ENCODE measurements around the gene NELL1. TPM values are rescaled to one million over a fixed set of nuclear protein-coding genes. Genes with fewer than 3 reads are reported as not detected.

Gene NELL1
- total RNA-seq, 1 experiment from 2014 or later = 2.6 TPM

DNA sequence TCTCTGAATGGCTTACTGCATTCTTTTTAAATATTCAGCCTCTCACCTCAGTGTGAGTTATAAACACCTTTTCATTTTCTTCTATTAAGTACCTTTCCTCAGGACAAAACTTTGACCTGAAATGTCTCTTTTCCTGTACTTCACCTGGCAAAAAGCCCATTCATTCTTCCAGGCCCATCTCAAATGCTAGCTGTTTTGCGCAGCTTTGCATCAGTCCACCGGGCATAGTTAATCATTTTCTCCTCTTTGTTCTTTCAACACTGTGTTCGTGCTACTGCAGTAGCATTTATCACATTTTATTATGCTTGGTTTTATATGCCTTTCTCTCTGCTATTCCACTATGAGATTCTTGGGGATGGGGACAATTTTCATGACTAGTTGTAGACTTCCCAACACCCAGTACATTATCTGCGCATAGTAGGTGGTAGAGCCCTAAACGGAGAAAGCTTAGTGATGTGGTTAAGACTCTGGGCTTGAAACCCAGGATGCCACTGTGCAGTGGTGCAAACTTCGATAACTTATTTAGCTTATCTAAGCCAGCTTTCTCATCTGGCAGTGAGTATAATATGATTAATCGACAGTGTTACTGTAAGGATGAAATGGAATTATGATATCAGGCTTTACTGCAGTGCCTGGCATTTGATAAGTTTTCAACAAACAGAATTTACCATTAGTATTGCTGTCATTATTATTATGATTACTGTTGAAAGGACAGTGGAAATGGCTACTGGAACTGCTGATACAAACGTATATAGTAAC lies 695.7 kb downstream of the NELL1 start:
- DNase-seq = no peak
- Histone ChIP-seq H3K4me3 (ENCODE audit: insufficient read depth, low read depth, low read length) (no peak overlapping the region), H3K36me3 (replicated peaks; ENCODE audit: control insufficient read depth, insufficient read depth, low read length) (no peaks in the 10 kb centered on the region), H3K27me3 (ENCODE audit: control insufficient read depth, insufficient read depth, low read length) (no peaks in the 10 kb centered on the region)

DNA sequence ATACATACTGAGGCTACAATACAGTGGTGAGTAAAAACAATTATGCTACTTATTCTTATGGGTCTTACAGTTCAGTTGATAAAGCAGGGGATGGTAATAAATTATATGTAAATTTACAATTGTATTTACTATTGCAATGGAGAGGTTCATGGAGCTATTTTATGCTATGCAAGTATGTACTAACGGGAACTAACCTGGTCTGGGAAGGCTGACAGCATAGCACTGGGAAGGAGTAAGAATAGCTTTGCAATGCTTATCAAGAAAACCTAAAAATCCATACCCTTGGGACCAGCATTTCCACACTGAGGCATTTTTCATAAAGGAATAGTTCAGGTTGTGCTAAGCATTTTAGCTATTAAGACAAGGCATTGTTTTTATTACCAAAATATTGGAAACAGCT lies 700.6 kb downstream of the NELL1 start:
- Histone ChIP-seq H3K36me3 (replicated peaks; ENCODE audit: control insufficient read depth, insufficient read depth, low read length) (no peaks in the 10 kb centered on the region), H3K27me3 (ENCODE audit: control insufficient read depth, insufficient read depth, low read length) (no peaks in the 10 kb centered on the region), H3K4me3 (ENCODE audit: insufficient read depth, low read depth, low read length) (no peak overlapping the region)
- no peak for DNase-seq

DNA sequence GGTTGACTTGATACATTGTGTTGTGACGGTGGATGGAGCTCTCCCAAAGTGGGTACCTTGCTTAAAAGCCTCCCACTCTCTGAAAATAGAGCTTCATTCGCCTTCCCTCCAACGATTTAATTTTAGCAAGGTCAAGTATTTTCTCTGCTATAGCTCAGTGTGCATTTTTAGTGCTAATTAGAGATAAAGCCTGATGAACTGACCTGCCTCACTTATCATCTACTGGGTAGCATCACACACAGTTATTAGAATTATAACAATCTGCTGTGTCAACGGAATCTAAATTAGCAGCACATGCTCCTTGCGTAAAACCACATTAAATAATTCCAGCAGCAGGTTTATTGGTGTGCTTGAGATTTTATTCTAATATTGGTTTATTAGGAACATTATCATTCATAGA lies 701.7 kb downstream of the NELL1 start:
- Histone ChIP-seq H3K27me3 (ENCODE audit: control insufficient read depth, insufficient read depth, low read length) (no peaks in the 10 kb centered on the region), H3K36me3 (replicated peaks; ENCODE audit: control insufficient read depth, insufficient read depth, low read length) (no peaks in the 10 kb centered on the region), H3K4me3 (ENCODE audit: insufficient read depth, low read depth, low read length) (no peak overlapping the region)
- DNase-seq = no peak

DNA sequence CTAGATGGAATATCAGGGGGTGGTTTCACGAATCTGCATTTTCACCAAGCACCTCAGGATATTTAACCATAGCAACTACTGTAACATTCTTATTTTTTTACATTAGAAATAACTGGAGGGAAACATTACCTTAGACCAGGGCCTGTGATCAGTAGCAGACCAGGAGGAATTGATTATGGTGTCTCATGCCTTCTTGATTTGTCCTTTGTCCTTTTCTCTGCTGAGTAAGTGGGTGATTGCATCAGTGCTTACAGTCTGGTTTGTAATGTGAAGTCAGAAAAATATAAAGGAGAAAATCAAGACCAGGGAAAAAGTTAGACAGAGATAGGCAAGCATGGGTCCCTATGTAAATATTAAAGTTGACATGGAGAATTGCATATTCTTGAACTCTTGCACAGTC lies 703.3 kb downstream of the NELL1 start:
- Histone ChIP-seq H3K27me3 (ENCODE audit: control insufficient read depth, insufficient read depth, low read length) (no peaks in the 10 kb centered on the region), H3K4me3 (ENCODE audit: insufficient read depth, low read depth, low read length) (no peak overlapping the region), H3K36me3 (replicated peaks; ENCODE audit: control insufficient read depth, insufficient read depth, low read length) (no peaks in the 10 kb centered on the region)
- DNase-seq = no peak

DNA sequence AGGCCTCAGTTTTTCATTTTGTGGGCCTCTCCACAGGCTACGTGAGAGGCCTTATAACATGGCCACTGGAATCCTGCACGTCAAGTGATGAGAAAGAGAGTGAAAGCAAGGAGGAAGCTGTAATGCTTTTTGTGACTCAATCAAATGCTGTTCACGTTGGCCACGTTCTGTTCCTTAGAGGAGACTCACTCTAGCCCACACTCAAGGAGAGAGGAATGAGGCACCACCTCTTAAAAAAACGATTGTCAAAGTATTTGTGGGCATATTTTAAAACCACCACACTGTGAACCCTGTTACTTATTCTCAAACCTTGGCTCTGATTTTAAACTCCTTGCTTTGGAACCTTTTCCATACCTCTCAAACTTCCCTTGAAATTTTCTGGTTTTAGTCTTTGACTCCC lies 705.0 kb downstream of the NELL1 start:
- Histone ChIP-seq H3K27me3 (ENCODE audit: control insufficient read depth, insufficient read depth, low read length) (no peaks in the 10 kb centered on the region), H3K36me3 (replicated peaks; ENCODE audit: control insufficient read depth, insufficient read depth, low read length) (no peaks in the 10 kb centered on the region), H3K4me3 (ENCODE audit: insufficient read depth, low read depth, low read length) (no peak overlapping the region)
- DNase-seq = no peak

DNA sequence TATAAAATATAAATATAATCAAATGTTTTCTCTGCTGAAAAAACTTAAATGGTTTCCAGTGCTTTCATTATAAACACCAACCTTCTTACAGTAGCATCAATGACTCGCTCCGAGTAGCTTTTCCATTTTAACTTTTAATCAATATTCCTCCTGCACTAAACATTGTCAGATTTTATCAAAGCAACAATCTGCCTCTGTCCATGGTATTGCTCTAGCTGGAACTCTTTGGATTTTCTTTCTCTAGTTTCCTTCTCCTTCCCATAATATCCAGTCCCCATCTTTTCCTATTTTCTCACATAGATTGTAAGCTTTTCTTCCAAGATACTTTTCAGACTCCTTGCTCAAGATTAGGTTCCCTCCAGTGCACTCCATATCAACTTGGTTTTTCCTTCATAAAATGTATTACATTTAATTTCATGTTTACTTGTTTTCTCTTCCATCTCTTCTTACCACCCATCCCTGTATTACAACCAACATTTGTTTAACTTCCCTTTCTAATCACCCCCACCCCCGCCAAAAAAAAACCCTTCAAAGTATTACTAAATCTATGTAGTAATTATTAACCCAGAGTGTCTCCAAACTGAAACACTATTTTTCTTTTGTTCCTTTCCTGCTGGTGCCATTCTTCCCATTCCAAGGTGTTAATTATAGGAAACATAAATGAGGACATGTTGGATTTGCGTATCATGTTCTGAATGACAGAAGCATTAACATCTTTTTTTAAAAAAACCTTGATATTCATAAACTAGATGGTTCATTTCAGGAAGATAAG lies 716.5 kb downstream of the NELL1 start:
- Histone ChIP-seq H3K4me3 (ENCODE audit: insufficient read depth, low read depth, low read length) (no peak overlapping the region), H3K27me3 (ENCODE audit: control insufficient read depth, insufficient read depth, low read length) (no peaks in the 10 kb centered on the region), H3K36me3 (replicated peaks; ENCODE audit: control insufficient read depth, insufficient read depth, low read length) (no peaks in the 10 kb centered on the region)
- DNase-seq = no peak

DNA sequence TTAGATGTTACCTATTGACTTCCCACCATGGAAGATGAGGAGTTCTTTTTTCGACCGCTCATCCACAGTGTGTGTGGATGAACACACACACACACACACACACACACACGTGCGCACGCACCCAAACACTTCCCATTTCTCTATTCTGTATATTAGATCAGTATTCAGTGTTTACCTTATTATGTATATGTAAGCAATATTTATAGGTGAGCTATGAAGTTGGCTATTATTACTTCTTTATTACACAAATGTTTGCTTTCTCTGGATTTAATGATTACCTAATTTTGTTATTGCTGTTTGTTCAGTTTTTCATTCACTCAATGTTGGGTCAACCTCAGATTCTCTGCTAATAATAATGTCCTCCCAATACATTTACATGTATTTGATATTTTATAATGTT lies 721.0 kb downstream of the NELL1 start:
- DNase-seq = no peak
- no peaks in the 10 kb centered on the region for H3K36me3 ChIP-seq (replicated peaks; ENCODE audit: control insufficient read depth, insufficient read depth, low read length)
- H3K27me3 ChIP-seq (ENCODE audit: control insufficient read depth, insufficient read depth, low read length) = no peaks in the 10 kb centered on the region
- no peak overlapping the region for H3K4me3 ChIP-seq (ENCODE audit: insufficient read depth, low read depth, low read length)

DNA sequence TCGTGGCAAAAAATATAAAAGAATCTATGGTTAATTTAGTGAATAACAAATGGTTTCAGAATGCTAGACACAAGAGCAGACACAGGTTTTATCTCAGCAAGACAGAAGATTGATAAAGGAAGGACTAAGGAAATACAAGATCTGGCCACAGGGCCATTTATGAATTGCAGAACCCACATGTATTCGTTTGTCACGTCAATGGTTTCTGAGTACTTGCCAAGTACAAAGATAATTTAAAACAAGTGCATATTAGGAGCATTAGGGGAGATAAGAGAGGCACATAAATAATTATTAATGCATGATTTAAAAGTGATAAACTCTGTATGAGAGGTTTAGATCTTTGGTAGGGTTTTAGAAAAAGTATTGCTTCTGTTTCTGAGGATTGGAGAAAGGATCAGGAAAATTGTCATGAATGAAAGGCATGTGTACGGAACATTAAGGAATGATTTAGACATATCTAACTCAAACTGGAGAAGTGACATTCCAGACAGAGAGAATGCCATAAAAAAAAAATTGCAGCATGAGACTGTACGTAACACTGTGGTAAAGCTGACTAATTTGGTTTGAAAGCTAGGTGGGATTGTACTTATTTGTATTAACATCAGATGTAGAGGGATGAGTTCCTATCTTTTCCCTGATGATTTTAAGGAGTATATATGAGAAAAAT lies 727.1 kb downstream of the NELL1 start:
- Histone ChIP-seq H3K4me3 (ENCODE audit: insufficient read depth, low read depth, low read length) (no peak overlapping the region), H3K36me3 (replicated peaks; ENCODE audit: control insufficient read depth, insufficient read depth, low read length) (no peaks in the 10 kb centered on the region), H3K27me3 (ENCODE audit: control insufficient read depth, insufficient read depth, low read length) (no peaks in the 10 kb centered on the region)
- DNase-seq = no peak

DNA sequence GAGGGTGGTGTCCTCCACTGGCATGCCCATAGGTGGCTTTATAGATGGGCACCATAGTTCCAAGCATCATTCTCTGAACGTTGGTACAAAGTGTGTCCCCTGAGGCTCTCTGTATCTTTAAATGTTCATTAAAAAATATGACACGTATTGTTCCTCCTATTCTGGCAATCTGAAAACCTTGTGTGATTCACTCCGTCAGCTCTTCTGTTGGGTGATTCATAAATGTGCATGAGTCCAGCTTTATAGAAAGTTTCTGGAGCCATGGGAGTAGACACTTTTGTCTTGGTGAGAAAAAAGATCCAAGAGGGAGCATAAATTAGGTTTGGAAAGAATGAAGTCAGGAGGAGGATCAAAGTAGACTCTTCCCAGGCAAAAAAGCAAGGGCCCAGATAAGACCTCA lies 728.8 kb downstream of the NELL1 start:
- H3K27me3 ChIP-seq (ENCODE audit: control insufficient read depth, insufficient read depth, low read length) = no peaks in the 10 kb centered on the region
- DNase-seq = no peak
- no peaks in the 10 kb centered on the region for H3K36me3 ChIP-seq (replicated peaks; ENCODE audit: control insufficient read depth, insufficient read depth, low read length)
- no peak overlapping the region for H3K4me3 ChIP-seq (ENCODE audit: insufficient read depth, low read depth, low read length)

DNA sequence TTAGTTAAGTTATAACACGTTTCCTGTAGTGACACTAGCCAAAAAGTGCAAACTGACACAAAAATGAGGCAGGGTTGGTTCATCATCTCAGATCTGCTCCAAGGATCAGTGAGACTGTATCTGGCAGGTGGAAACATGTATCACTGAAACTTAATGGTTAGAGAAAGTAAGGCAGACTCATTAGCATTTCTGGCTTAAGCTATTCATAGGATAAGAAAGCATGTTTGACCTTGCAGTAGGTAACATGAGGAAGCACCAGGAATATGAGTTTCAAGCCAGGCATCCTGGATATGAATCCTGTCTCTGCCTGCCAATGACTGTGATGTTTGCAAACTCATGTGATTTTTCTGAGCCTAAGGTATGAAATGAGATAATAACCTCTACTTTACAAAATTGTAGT lies 732.1 kb downstream of the NELL1 start:
- no peak for DNase-seq
- Histone ChIP-seq H3K4me3 (ENCODE audit: insufficient read depth, low read depth, low read length) (no peak overlapping the region), H3K27me3 (ENCODE audit: control insufficient read depth, insufficient read depth, low read length) (no peaks in the 10 kb centered on the region), H3K36me3 (replicated peaks; ENCODE audit: control insufficient read depth, insufficient read depth, low read length) (no peaks in the 10 kb centered on the region)

DNA sequence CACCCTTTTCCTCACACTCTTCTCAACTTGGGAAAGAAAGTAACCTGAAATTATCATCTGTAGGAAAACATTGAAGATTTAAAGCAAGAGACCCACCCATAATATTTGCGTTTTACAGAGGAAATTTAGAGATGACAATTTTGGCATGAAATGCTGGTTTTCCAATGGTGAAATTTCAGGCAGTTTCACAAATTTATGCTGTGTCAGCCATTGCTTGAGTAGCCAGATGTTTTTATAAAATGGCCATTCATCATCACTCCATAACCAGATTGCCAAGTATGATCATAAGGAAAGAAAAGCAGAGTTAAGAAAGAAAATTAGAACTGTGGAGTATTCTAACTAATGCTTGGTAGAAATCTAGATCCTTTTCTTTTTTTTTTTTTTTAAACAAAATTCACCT lies 732.9 kb downstream of the NELL1 start:
- Histone ChIP-seq H3K4me3 (ENCODE audit: insufficient read depth, low read depth, low read length) (no peak overlapping the region), H3K27me3 (ENCODE audit: control insufficient read depth, insufficient read depth, low read length) (no peaks in the 10 kb centered on the region), H3K36me3 (replicated peaks; ENCODE audit: control insufficient read depth, insufficient read depth, low read length) (no peaks in the 10 kb centered on the region)
- no peak for DNase-seq

DNA sequence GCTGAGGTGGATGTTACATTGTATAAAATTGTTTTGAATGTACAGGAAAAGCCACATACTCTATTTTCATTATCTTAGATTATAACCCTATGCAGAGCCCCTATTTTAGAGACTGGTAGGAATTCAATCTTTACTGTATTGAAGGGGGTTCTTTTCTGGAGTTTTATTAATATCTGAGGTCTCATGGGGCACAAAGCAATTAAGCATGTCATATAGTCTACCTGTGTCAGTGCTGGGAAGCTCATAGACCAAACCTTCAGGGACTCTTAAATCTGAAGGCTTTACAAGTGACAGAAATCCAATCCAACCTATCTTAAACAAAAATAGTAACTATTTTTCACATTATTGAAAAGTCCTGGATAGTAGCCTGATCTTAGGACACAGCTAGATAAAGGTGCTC lies 733.7 kb downstream of the NELL1 start:
- no peak for DNase-seq
- H3K27me3 ChIP-seq (ENCODE audit: control insufficient read depth, insufficient read depth, low read length) = no peaks in the 10 kb centered on the region
- no peaks in the 10 kb centered on the region for H3K36me3 ChIP-seq (replicated peaks; ENCODE audit: control insufficient read depth, insufficient read depth, low read length)
- no peak overlapping the region for H3K4me3 ChIP-seq (ENCODE audit: insufficient read depth, low read depth, low read length)

DNA sequence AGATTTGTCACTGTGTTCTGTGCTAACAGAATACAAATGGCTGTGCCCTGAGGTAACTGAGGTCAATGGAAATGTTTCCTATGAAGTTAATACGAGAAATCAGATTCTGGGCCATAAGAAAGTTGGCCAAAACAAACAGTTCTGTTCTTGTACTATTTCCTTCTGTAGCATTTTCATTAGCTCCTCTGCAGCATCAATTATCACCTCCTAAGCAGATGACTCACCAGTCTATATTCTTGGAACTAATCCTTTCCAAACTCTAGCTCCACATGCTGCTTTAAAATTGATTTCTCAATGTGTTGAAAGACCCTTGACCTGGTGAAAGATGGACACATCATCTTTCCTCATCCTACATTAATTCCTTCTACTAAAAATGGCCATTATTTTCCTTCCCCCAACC lies 736.0 kb downstream of the NELL1 start:
- DNase-seq = no peak
- no peaks in the 10 kb centered on the region for H3K36me3 ChIP-seq (replicated peaks; ENCODE audit: control insufficient read depth, insufficient read depth, low read length)
- H3K4me3 ChIP-seq (ENCODE audit: insufficient read depth, low read depth, low read length) = no peak overlapping the region
- H3K27me3 ChIP-seq (ENCODE audit: control insufficient read depth, insufficient read depth, low read length) = no peaks in the 10 kb centered on the region

DNA sequence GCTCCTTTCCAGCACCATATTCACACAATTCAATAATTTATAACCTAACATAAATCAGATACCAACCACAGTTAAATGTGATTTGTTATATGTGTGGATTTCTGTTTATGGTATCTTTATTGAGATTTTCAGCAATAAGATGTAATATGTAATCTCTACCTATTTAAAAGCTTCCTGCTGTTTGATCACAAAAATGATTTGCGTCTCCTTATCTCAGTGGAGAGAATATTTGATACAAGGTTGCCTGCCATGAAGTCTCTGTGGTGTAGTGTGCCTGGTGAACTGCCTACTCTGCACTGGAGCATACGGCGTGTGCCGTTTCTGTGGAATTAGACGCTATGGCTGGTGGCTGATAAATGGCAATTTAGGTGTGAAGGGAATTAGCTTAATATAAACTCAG lies 741.1 kb downstream of the NELL1 start:
- no peaks in the 10 kb centered on the region for H3K36me3 ChIP-seq (replicated peaks; ENCODE audit: control insufficient read depth, insufficient read depth, low read length)
- no peak for DNase-seq
- H3K27me3 ChIP-seq (ENCODE audit: control insufficient read depth, insufficient read depth, low read length) = no peaks in the 10 kb centered on the region
- no peak overlapping the region for H3K4me3 ChIP-seq (ENCODE audit: insufficient read depth, low read depth, low read length)

DNA sequence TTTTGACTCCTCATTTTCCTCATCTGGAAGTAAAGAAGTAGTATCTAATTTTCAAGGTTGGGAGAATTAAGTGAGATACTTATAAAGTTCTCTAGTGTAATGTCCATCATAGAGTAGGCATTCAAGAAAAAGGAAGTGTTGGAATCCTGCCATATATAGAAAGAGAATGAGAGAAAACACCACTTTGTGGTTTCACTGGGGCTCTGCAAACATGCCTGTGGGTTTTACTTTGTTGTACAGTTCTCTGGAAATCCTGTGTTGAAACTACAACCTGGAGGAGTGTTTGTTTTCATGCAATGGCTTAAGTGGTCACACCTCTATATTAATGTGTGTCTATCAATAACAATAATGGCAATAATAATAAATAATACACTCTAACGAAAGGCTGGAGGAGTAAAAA lies 741.7 kb downstream of the NELL1 start:
- no peak for DNase-seq
- Histone ChIP-seq H3K4me3 (ENCODE audit: insufficient read depth, low read depth, low read length) (no peak overlapping the region), H3K27me3 (ENCODE audit: control insufficient read depth, insufficient read depth, low read length) (no peaks in the 10 kb centered on the region), H3K36me3 (replicated peaks; ENCODE audit: control insufficient read depth, insufficient read depth, low read length) (no peaks in the 10 kb centered on the region)

Measured in H7 (cell line).